K562 (cell line): ENCODE results near the gene SYCP3. TPM values are rescaled to one million over a fixed set of nuclear protein-coding genes. Genes with fewer than 3 reads are reported as not detected.

Experiments
- ATF3 ChIP-seq, 2 experiments: fragments of 450-650 bp in 1 of 2; sonication (generic) in 1 of 2; formaldehyde crosslinking in 1 of 2; IDR thresholded peaks in 1 of 2; conservative IDR thresholded peaks in 1 of 2; 2 replicates each; pipeline versions ENCODE4 v1.6.1 to v1.8.1; 2016 to 2023; ENCODE audit warnings: mild to moderate bottlenecking in 2 of 2, moderate library complexity in 2 of 2, inconsistent platforms in 1 of 2, missing genetic modification reagents in 1 of 2
- BCL6 ChIP-seq: fragments of 250-450 bp; sonication (Bioruptor Pico); IDR thresholded peaks from 2 replicates; pipeline ENCODE4 v1.4.0; 2020
- BRD9 ChIP-seq: fragments of 450-650 bp; IDR thresholded peaks from 2 replicates; pipeline ENCODE4 v1.6.1; 2018; ENCODE audit warnings: low read depth; ENCODE audit not compliant: partially characterized antibody
- FOXP4 ChIP-seq: sonication (generic); formaldehyde crosslinking; IDR thresholded peaks from 2 replicates; pipeline ENCODE4 v1.8.0; 2022; ENCODE audit warnings: mild to moderate bottlenecking, missing genetic modification reagents, borderline replicate concordance
- HLTF ChIP-seq: fragments of 450-650 bp; IDR thresholded peaks from 2 replicates; pipeline ENCODE4 v1.6.1; 2016
- NR1H2 ChIP-seq: sonication (generic); formaldehyde crosslinking; IDR thresholded peaks from 2 replicates; pipeline ENCODE4 v1.4.0; 2020; ENCODE audit warnings: mild to moderate bottlenecking, missing genetic modification reagents
- PCBP2 ChIP-seq: fragments of 200-400 bp; formaldehyde crosslinking; IDR thresholded peaks from 2 replicates; pipeline ENCODE4 v1.6.1; 2018; ENCODE audit warnings: low read length, low read depth, mild to moderate bottlenecking, moderate library complexity; ENCODE audit not compliant: poor library complexity, severe bottlenecking
- POLR2B ChIP-seq: fragments of 450-650 bp; IDR thresholded peaks from 2 replicates; pipeline ENCODE4 v1.6.1; 2018; ENCODE audit warnings: low read depth; ENCODE audit not compliant: partially characterized antibody
- RFX5 ChIP-seq: IDR thresholded peaks from 2 replicates; pipeline ENCODE4 v1.6.1; 2011; ENCODE audit warnings: low read depth, mild to moderate bottlenecking, improper control_type of control experiment, low read length
- TFAM ChIP-seq: fragments of 250-450 bp; sonication (Bioruptor Pico); conservative IDR thresholded peaks from 2 replicates; pipeline ENCODE4 v1.5.0; 2021; ENCODE audit warnings: mild to moderate bottlenecking, moderate library complexity
- THRAP3 ChIP-seq: fragments of 450-650 bp; IDR thresholded peaks from 2 replicates; pipeline ENCODE4 v1.6.1; 2016; ENCODE audit warnings: mild to moderate bottlenecking, inconsistent platforms, borderline replicate concordance
- ZBTB1 ChIP-seq: sonication (generic); formaldehyde crosslinking; IDR thresholded peaks from 2 replicates; pipeline ENCODE4 v1.8.1; 2023; ENCODE audit warnings: missing genetic modification reagents, low read depth, mild to moderate bottlenecking, borderline replicate concordance
- ZFPM2 ChIP-seq: fragments of 250-450 bp; sonication (Bioruptor Pico); IDR thresholded peaks from 2 replicates; pipeline ENCODE4 v1.5.1; 2022; ENCODE audit warnings: mild to moderate bottlenecking
- ZNF316 ChIP-seq: fragments of 450-650 bp; IDR thresholded peaks from 2 replicates; pipeline ENCODE4 v1.6.1; 2016
- ZNF699 ChIP-seq: fragments of 250-450 bp; sonication (Bioruptor Pico); IDR thresholded peaks from 2 replicates; pipeline ENCODE4 v1.8.0; 2021; ENCODE audit warnings: mild to moderate bottlenecking, moderate library complexity; ENCODE audit not compliant: insufficient replicate concordance
- polyA plus RNA-seq, 8 experiments: library from polyadenylated mRNA; depleted of rRNA in 4 of 8; stranded (reverse) in 5 of 8; unstranded in 3 of 8; fragments of >200 nt; fragmentation: Nextera tagmentation in 2 of 8; fragmentation: Illumina TruSeq in 1 of 8; extraction: Ambion mirVana in 2 of 8; extraction: Trizol in 1 of 8; gene quantifications; 2 replicates each; pipeline versions ENCODE4 v1.2.1 to v1.2.3, GENCODE V29; 2011 to 2014; ENCODE audit warnings: inconsistent platforms in 1 of 8, missing spikeins in 1 of 8
- total RNA-seq, 7 experiments: library from RNA; depleted of rRNA in 6 of 7; stranded (reverse); fragments of >200 nt in 6 of 7; fragmentation: Illumina TruSeq in 2 of 7; extraction: Trizol in 2 of 7; gene quantifications; 2 replicates each; pipeline versions ENCODE4 v1.2.1 to v1.2.3, GENCODE V29; 2011 to 2021; ENCODE audit warnings: low replicate concordance in 1 of 7
- TF ChIP-seq, protein P1 (sequence below): fragments of 450-650 bp; formaldehyde crosslinking; IDR thresholded peaks from 2 replicates; pipeline ENCODE4 v1.4.0; 2020; ENCODE audit warnings: mild to moderate bottlenecking, moderate library complexity
- TF ChIP-seq, protein P2 (sequence below): IDR thresholded peaks from 3 replicates; pipeline ENCODE4 v1.6.1; 2011; ENCODE audit warnings: borderline replicate concordance, mild to moderate bottlenecking; ENCODE audit not compliant: insufficient read length, insufficient read depth
- TF ChIP-seq, protein P3 (sequence below): IDR thresholded peaks from 2 replicates; pipeline ENCODE4 v1.6.1; 2011; ENCODE audit warnings: borderline replicate concordance, low read depth, mild to moderate bottlenecking, moderate library complexity, low read length; ENCODE audit not compliant: insufficient read depth, poor library complexity, severe bottlenecking

Gene SYCP3
- total and polyA plus RNA-seq, 9 of the 15 experiments (the other 6 are each of a cell fraction or from before 2014, with no cell fraction given) = 0.11 to 0.25 (median 0.22) TPM; not detected in 4

DNA sequence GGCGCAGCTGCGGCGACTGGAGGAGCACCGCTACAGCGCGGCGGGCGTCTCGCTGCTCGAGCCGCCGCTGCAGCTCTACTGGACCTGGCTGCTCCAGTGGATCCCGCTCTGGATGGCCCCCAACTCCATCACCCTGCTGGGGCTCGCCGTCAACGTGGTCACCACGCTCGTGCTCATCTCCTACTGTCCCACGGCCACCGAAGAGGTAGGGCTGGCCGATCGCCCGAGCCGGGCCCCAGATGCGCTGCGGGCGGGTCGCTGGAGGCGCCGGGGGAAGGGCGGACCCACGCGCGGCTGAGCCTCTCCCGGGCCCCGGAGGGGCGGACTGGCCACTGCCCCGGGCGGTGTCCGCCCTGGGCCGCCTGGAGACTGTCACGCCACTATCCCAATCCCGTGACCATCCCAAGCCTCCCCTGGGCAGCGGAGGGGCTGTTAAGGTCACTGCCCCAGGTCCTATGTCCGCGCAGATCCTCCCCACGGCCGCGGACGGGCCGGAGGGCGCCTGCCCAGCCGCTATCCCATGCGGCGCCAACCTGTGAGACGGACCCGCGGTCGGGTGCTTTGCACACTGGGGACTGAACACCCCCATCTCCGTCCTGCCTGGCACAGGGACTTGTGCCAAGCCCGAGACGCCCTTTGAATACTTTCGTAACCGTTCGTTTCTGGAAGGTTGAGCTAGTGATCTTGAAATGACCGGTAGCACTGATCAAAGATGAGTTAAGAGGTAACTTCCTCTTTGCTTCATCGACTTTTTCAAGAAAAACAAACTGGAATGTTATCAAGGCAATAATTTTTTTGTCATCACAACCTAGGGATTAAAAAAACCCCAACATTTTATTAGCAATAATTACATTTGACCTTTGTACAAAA is 41.1 kb downstream of the SYCP3 start (continued):
- TF ChIP-seq ATF3 (IDR thresholded peaks at IDR 0.05) = no peak
- TF ChIP-seq ATF3 (CRISPR knock-in tag; conservative IDR thresholded peaks at IDR 0.05) = no peak
- TF ChIP-seq, protein P1, sequence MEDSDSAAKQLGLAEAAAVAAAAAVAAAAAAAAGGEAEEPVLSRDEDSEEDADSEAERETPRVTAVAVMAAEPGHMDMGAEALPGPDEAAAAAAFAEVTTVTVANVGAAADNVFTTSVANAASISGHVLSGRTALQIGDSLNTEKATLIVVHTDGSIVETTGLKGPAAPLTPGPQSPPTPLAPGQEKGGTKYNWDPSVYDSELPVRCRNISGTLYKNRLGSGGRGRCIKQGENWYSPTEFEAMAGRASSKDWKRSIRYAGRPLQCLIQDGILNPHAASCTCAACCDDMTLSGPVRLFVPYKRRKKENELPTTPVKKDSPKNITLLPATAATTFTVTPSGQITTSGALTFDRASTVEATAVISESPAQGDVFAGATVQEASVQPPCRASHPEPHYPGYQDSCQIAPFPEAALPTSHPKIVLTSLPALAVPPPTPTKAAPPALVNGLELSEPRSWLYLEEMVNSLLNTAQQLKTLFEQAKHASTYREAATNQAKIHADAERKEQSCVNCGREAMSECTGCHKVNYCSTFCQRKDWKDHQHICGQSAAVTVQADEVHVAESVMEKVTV (CRISPR knock-in tag) = 0 out of 2 replicates have a peak, but pooled peaks have one; percentile 4
- TF ChIP-seq, protein P2, sequence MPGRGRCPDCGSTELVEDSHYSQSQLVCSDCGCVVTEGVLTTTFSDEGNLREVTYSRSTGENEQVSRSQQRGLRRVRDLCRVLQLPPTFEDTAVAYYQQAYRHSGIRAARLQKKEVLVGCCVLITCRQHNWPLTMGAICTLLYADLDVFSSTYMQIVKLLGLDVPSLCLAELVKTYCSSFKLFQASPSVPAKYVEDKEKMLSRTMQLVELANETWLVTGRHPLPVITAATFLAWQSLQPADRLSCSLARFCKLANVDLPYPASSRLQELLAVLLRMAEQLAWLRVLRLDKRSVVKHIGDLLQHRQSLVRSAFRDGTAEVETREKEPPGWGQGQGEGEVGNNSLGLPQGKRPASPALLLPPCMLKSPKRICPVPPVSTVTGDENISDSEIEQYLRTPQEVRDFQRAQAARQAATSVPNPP = no peak
- no peak for TF ChIP-seq ZFPM2 (CRISPR knock-in tag)
- no peak for TF ChIP-seq RFX5
- TF ChIP-seq ZBTB1 (CRISPR knock-in tag) = no peak
- TF ChIP-seq BCL6 = no peak
- TF ChIP-seq TFAM (CRISPR knock-in tag) = no peak
- no peak for TF ChIP-seq THRAP3
- no peak for TF ChIP-seq PCBP2
- TF ChIP-seq BRD9 = no peak
- TF ChIP-seq ZNF316 = no peak
- no peak for TF ChIP-seq HLTF
- TF ChIP-seq NR1H2 (CRISPR knock-in tag) = 0 out of 2 replicates have a peak, but pooled peaks have one; percentile 74
- no peak for TF ChIP-seq POLR2B
- TF ChIP-seq, protein P3, sequence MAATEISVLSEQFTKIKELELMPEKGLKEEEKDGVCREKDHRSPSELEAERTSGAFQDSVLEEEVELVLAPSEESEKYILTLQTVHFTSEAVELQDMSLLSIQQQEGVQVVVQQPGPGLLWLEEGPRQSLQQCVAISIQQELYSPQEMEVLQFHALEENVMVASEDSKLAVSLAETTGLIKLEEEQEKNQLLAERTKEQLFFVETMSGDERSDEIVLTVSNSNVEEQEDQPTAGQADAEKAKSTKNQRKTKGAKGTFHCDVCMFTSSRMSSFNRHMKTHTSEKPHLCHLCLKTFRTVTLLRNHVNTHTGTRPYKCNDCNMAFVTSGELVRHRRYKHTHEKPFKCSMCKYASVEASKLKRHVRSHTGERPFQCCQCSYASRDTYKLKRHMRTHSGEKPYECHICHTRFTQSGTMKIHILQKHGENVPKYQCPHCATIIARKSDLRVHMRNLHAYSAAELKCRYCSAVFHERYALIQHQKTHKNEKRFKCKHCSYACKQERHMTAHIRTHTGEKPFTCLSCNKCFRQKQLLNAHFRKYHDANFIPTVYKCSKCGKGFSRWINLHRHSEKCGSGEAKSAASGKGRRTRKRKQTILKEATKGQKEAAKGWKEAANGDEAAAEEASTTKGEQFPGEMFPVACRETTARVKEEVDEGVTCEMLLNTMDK = no peak
- TF ChIP-seq ZNF699 = no peak
- TF ChIP-seq FOXP4 (CRISPR knock-in tag) = no peak
